Raji (cell line): ENCODE results near the gene CDKN2D.

Experiments used
- POLR2A ChIP-seq: IDR thresholded peaks from 2 replicates; pipeline ENCODE4 v1.6.1; 2011; ENCODE audit warnings: low read depth, low read length, control low read depth; ENCODE audit not compliant: insufficient read depth

CDKN2D gene

DNA sequence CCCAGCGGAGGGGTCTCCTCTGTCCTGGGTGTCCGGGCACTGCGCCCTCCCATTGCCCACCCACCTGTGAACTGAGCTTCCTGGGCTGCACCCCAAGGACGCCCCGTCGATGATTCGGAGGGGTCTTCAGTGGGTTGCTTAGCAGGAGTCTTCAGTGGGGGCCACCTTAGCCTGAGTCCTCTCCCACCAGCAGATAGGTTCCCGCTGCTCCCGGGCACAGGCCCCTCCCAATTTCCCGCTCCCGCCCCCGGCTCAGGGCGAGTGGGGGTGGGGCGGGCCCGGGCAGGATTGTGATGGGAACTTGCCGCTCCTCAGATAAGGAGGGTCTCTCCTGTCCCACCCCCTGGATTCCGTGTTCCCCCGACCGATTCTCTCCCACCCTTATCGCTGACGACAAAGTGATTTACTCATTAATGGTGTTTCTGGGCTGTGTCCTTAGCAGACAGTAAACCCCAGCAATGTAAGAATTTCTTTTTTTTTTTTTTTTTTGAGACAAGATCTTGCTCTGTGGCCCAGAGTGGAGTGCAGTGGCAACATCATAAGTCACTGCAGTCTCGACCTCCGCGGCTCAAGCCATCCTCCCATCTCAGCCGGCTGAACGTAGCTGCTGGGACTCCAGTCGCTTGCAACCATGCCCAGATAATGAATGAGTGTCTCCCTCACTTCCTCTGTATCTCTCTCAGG lies 50.9 kb downstream of the CDKN2D start:
- no peak for TF ChIP-seq POLR2A

DNA sequence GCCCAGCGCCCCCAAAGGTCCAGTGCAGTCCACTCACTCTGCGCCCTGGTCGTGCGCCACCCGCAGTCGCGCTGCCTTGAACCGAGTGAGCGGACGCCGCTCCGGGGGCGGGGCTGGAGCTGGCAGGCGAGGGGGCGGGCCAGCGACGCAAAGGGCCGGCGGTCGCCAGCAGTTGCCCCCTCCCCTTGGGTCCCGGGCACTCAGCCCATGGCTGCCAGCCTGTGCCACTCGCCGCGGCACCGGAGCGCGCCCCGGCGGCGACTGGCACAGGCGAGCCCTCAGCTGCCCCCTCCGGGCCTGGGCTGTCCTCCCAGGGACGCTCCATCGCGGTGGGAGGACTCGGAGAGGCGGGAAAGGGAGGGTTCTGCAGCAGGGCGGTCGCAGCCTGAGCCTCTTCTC lies 51.4 kb downstream of the CDKN2D start, which contains the start of gene S1PR5:
S1PR5 (minus strand) TSS at position 87 of the 399 bp plus-strand sequence. CDS start 2,436 bp downstream, outside the sequence.
- TF ChIP-seq POLR2A = no peak

DNA sequence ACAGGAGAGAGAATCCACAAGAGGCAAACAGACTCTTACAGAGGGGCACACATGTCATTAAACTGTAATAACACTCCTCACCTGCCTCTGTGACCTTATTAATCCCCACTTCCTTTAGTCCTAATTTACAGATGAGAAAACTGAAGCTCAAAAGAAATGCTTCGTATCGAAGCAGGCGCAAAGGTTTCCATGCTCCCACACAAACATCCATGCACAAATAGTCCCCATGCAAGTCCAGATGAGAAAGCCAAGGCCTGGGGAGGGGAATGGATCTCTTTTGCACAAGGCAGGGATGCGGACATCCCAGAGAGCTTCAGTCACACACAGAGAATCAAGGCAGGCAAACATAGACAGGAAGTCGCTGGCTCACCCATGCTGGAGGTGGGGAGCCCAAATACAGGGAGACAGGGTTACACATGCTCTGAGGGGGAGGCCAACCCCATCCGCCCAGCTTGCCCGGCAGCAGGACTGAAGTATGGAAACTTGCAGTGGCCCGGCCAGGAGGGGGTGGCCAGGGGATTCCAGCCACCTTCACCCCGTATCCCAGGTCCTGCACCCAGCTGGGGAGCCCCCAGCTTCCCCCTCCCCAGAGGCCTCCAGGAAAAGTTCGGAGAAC lies 52.0 kb downstream of the CDKN2D start:
- TF ChIP-seq POLR2A = no peak
